Transverse colon (tissue), 4 donors: Measurements from ENCODE around the gene HDHD5. TPM values are rescaled to one million over a fixed set of nuclear protein-coding genes. Genes with fewer than 3 reads are reported as not detected.

Experiments
- DNase-seq: peaks from one replicate; pipeline ENCODE4 v3.0.0-alpha.2; 2019
- H3K27ac ChIP-seq, 4 donors: fragments of 200-600 bp; sonication (generic); 2 replicates each; pipeline ENCODE4 v1.5.1; 2016 to 2018; ENCODE audit warnings: inconsistent platforms in 4 of 4
- H3K27me3 ChIP-seq: fragments of 200-600 bp; sonication (generic); 2 replicates; pipeline ENCODE4 v1.5.1; 2017; ENCODE audit warnings: inconsistent platforms
- H3K36me3 ChIP-seq, 4 donors: fragments of 200-600 bp; sonication (generic); 2 replicates each; pipeline ENCODE4 v1.5.1; 2017 to 2019; ENCODE audit warnings: inconsistent platforms in 4 of 4
- H3K4me1 ChIP-seq, 4 donors: fragments of 200-600 bp; sonication (generic); 2 replicates each; pipeline ENCODE4 v1.5.1; 2017 to 2020; ENCODE audit warnings: inconsistent platforms in 4 of 4
- H3K4me3 ChIP-seq, 4 donors: fragments of 200-600 bp; sonication (generic); 1 replicate in 1 of 4; 2 replicates in 3 of 4; pipeline versions ENCODE4 v1.5.1 to v1.6.1; 2017 to 2019; ENCODE audit warnings: inconsistent platforms in 4 of 4
- H3K9me3 ChIP-seq, 2 donors: fragments of 200-600 bp; sonication (generic); 2 replicates each; pipeline ENCODE4 v1.5.1; 2017 to 2019; ENCODE audit warnings: inconsistent platforms in 2 of 2
- CTCF ChIP-seq, 5 experiments: fragments of 200-600 bp in 3 of 5; fragments of 450-650 bp in 2 of 5; sonication (generic) in 3 of 5; IDR thresholded peaks; 1 replicate in 2 of 5; 2 replicates in 3 of 5; pipeline ENCODE4 v1.5.1; 2016 to 2017; ENCODE audit warnings: antibody characterized with exemption in 5 of 5, inconsistent platforms in 3 of 5, mild to moderate bottlenecking in 2 of 5, moderate library complexity in 1 of 5
- EP300 ChIP-seq: sonication (generic); formaldehyde crosslinking; IDR thresholded peaks from one replicate; pipeline ENCODE4 v1.6.1; 2017; ENCODE audit warnings: antibody characterized with exemption, low read depth
- POLR2A ChIP-seq: fragments of 450-650 bp; IDR thresholded peaks from one replicate; pipeline ENCODE4 v1.6.1; 2016; ENCODE audit warnings: antibody characterized with exemption, mild to moderate bottlenecking, moderate library complexity
- POLR2AphosphoS5 ChIP-seq, 3 donors: sonication (generic); formaldehyde crosslinking; IDR thresholded peaks; one replicate each; pipeline ENCODE4 v1.6.1; 2016; ENCODE audit warnings: antibody characterized with exemption in 3 of 3
- WGBS, 2 donors: methylation state at CpG; one replicate each; pipeline ENCODE4 v1.1.5; 2018; ENCODE audit warnings: low coverage in 1 of 2; 5-methylcytosine and 5-hydroxymethylcytosine counted together
- in situ Hi-C, 4 donors: fragments of 200-750 bp; cut with MboI; loops; one replicate each; pipeline versions ENCODE4 v1.15.0 to v1.15.1; 2017; ENCODE audit warnings: low sequenced_read_pairs in 3 of 4, low pct_ligation_motif_present in 1 of 4, low pct_unique_long_range_greater_than_20kb in 1 of 4
- intact Hi-C: fragments of 100-400 bp; cut with DNase I; formaldehyde crosslinking; loops from one replicate; pipeline ENCODE4 v1.15.1; 2023; ENCODE audit warnings: low total_unique reads
- total RNA-seq, 4 donors: library from RNA; depleted of rRNA; stranded (reverse); fragments of >200 nt; gene quantifications; one replicate each; pipeline ENCODE4 v1.1.0, GENCODE V29; 2016

HDHD5 gene
- total RNA-seq, 4 donors from 2014 or later = 24.7 to 51.9 (median 42.3) TPM

- no peaks in the 10 kb centered on the region for H3K9me3 ChIP-seq
- no peaks in the 10 kb centered on the region for H3K27me3 ChIP-seq
- 74 to 100% methylated on average over 1 to 4 of the region's 4 CpGs for WGBS, 2 donors
- H3K4me3 ChIP-seq = no peak overlapping the region
- no peaks in the 10 kb centered on the region for H3K36me3 ChIP-seq
- no peak for TF ChIP-seq CTCF (IDR thresholded peaks at IDR 0.05)
- TF ChIP-seq EP300 = no peak
- TF ChIP-seq POLR2A = no peak
- no peak for TF ChIP-seq POLR2AphosphoS5 (IDR thresholded peaks at IDR 0.05)
- in situ Hi-C loops (no loop called here), intact Hi-C loops (no loop called here)
- no peak for DNase-seq
- H3K4me1 ChIP-seq = peaks cover 0 to 9% (median 5%) of the 10 kb centered on the region in 4 donors
- H3K27ac ChIP-seq = no peak overlapping the region
These were observed 67.2 kb downstream of the HDHD5 start for GRCh38 chr22:17091851-17092250.

- H3K4me3 ChIP-seq = no peak overlapping the region
- in situ Hi-C loops = no loop called here
- no peaks in the 10 kb centered on the region for H3K9me3 ChIP-seq
- no peaks in the 10 kb centered on the region for H3K36me3 ChIP-seq
- no peaks in the 10 kb centered on the region for H3K27me3 ChIP-seq
- no peak for TF ChIP-seq POLR2AphosphoS5 (IDR thresholded peaks at IDR 0.05)
- TF ChIP-seq POLR2A = no peak
- no peak for TF ChIP-seq EP300
- no peak for TF ChIP-seq CTCF (IDR thresholded peaks at IDR 0.05)
- intact Hi-C loops = no loop called here
- no peak overlapping the region for H3K27ac ChIP-seq
- peaks cover 0 to 22% (median 17%) of the 10 kb centered on the region in 4 donors for H3K4me1 ChIP-seq
- DNase-seq = no peak
These were observed 68.5 kb downstream of the HDHD5 start for GRCh38 chr22:17090550-17090949.

Other genes starting within 250 kb of the HDHD5 start
- not detected for gene GAB4, start 151.1 kb downstream of the HDHD5 start, total RNA-seq
- 10 to 100 TPM; 18.4 to 51.3 (median 32.9) TPM for gene IL17RA, start 74.3 kb downstream of the HDHD5 start, total RNA-seq
- gene TMEM121B, start 37.9 kb downstream of the HDHD5 start, total RNA-seq = under 1 TPM in 3 of 4 donors, not detected in 1; under 0.01 to 0.20 (median 0.16) TPM
- 10 to 100 TPM in 2 of 4 donors, 1 to 10 TPM in 2; 1.4 to 28.4 (median 12.0) TPM for gene ADA2, start 60.2 kb upstream of the HDHD5 start, total RNA-seq
- gene CECR2, start 210.2 kb upstream of the HDHD5 start, total RNA-seq = under 1 TPM in 3 of 4 donors, not detected in 1; 0.14 to 0.64 (median 0.60) TPM